A673 (cell line): ENCODE results near the gene SPATA2L. TPM values are rescaled to one million over a fixed set of nuclear protein-coding genes. Genes with fewer than 3 reads are reported as not detected.

Source experiments
- BruUV-seq: library from RNA; stranded (reverse); fragments of 400-500 nt; replicated peaks from 2 replicates; lab custom pipeline; 2021; lab: Mats Ljungman, UMichigan
- CTCF ChIA-PET: fragments of 300-600 bp; sonication (Branson Sonifier 250); formaldehyde crosslinking; loops from one replicate; lab custom pipeline; 2022; ENCODE audit warnings: antibody characterized with exemption; lab: Charles Lee
- POLR2A ChIA-PET: fragments of 300-600 bp; sonication (Branson Sonifier 250); formaldehyde crosslinking; loops from one replicate; lab custom pipeline; 2022; ENCODE audit warnings: antibody characterized with exemption; ENCODE audit not compliant: low non-redundant PET; lab: Charles Lee
- DNase-seq: peaks from one replicate; pipeline ENCODE4 v3.0.0-alpha.2; 2015; ENCODE audit warnings: low spot score
- H3K27ac ChIP-seq: fragments of 200-600 bp; sonication (generic); 2 replicates; pipeline ENCODE4 v1.5.1; 2016; ENCODE audit warnings: mixed run types, low read depth, mild to moderate bottlenecking, mixed read lengths, antibody characterized with exemption, low read length; ENCODE audit not compliant: poor library complexity, severe bottlenecking
- H3K27me3 ChIP-seq: fragments of 200-600 bp; sonication (generic); replicated peaks from 2 replicates; pipeline ENCODE4 v1.6.1; 2017; ENCODE audit warnings: mixed run types, low read depth, mild to moderate bottlenecking, mixed read lengths, antibody characterized with exemption, low read length; ENCODE audit not compliant: insufficient read depth, poor library complexity
- H3K36me3 ChIP-seq: fragments of 200-600 bp; sonication (generic); 2 replicates; pipeline ENCODE4 v1.6.1; 2016; ENCODE audit warnings: mixed run types, mild to moderate bottlenecking, mixed read lengths, antibody characterized with exemption, low read length; ENCODE audit not compliant: insufficient read depth, poor library complexity, severe bottlenecking
- H3K4me1 ChIP-seq: fragments of 200-600 bp; sonication (generic); 2 replicates; pipeline ENCODE4 v1.6.1; 2017; ENCODE audit warnings: mixed run types, mild to moderate bottlenecking, mixed read lengths, antibody characterized with exemption, low read length; ENCODE audit not compliant: insufficient read depth, poor library complexity, severe bottlenecking
- H3K4me3 ChIP-seq: fragments of 200-600 bp; sonication (generic); 2 replicates; pipeline ENCODE4 v1.5.1; 2016; ENCODE audit warnings: low read depth, mixed run types, mild to moderate bottlenecking, mixed read lengths, low read length; ENCODE audit not compliant: poor library complexity, severe bottlenecking
- H3K9me3 ChIP-seq: fragments of 200-600 bp; sonication (generic); 2 replicates; pipeline ENCODE4 v1.6.1; 2016; ENCODE audit warnings: mixed run types, low read depth, mild to moderate bottlenecking, mixed read lengths, antibody characterized with exemption, low read length; ENCODE audit not compliant: poor library complexity, severe bottlenecking
- CTCF ChIP-seq: fragments of 300-800, 200-600 bp; sonication (generic); conservative IDR thresholded peaks from 2 replicates; pipeline ENCODE4 v1.5.1; 2017; ENCODE audit warnings: low read depth, mild to moderate bottlenecking, antibody characterized with exemption, low read length, moderate library complexity, mixed read lengths
- EZH2 ChIP-seq: fragments of 200-600 bp; sonication (generic); IDR thresholded peaks from 2 replicates; pipeline ENCODE4 v1.6.1; 2017; ENCODE audit warnings: borderline replicate concordance, low read depth, mild to moderate bottlenecking, mixed read lengths, antibody characterized with exemption, low read length; ENCODE audit not compliant: poor library complexity, severe bottlenecking
- intact Hi-C: fragments of 100-400 bp; cut with micrococcal nuclease; formaldehyde crosslinking; loops from one replicate; pipeline ENCODE4 v1.10.0; 2022; ENCODE audit not compliant: unreplicated experiment
- total RNA-seq: library from RNA; stranded (reverse); gene quantifications from 2 replicates; pipeline ENCODE4 v1.2.3, GENCODE V29; 2021

Gene SPATA2L
- total RNA-seq, 1 experiment from 2014 or later, result 19.1 TPM

GRCh38 chr16:89707695-89708094 lies 6.2 kb upstream of the SPATA2L start:
- Histone ChIP-seq H3K27me3 (no peaks in the 10 kb centered on the region), H3K4me1 (peaks cover 2% of the 10 kb centered on the region), H3K9me3 (no peaks in the 10 kb centered on the region), H3K4me3 (no peak overlapping the region), H3K36me3 (no peaks in the 10 kb centered on the region), H3K27ac (no peak overlapping the region)
- intact Hi-C loops, result loop anchor here (10.0 kb wide), 2 partner anchors 157 to 207 kb away; partner anchors contain the start of gene MC1R
- DNase-seq, result no peak
- TF ChIP-seq CTCF (no peak), EZH2 (no peak)
- ChIA-PET CTCF (interaction anchor here (0.5 kb wide), 1 partner anchor 33 kb away, joined by 5 read pairs; no protein-coding TSS in a partner anchor), POLR2A (no interaction called here)
- no TSS peak for BruUV-seq

GRCh38 chr16:89706518-89707260 lies 5.2 kb upstream of the SPATA2L start:
- Histone ChIP-seq H3K27me3 (no peaks in the 10 kb centered on the region), H3K36me3 (no peaks in the 10 kb centered on the region), H3K4me1 (no peaks in the 10 kb centered on the region), H3K27ac (no peak overlapping the region), H3K9me3 (no peaks in the 10 kb centered on the region), H3K4me3 (peak overlapping the region; percentile 32)
- ChIA-PET CTCF (interaction anchor here (0.5 to 1.5 kb wide), 6 partner anchors 13 to 218 kb away, joined by 3 to 9 read pairs (median 5); no protein-coding TSS in a partner anchor), POLR2A (interaction anchor here (0.6 kb wide), 1 partner anchor 9 kb away, joined by 3 read pairs; no protein-coding TSS in a partner anchor)
- DNase-seq, result no peak
- TF ChIP-seq EZH2 (no peak), CTCF (no peak)
- BruUV-seq, result no TSS peak
- intact Hi-C loops, result loop anchor here (10.0 kb wide), 2 partner anchors 158 to 208 kb away; partner anchors contain the start of gene MC1R

DNA sequence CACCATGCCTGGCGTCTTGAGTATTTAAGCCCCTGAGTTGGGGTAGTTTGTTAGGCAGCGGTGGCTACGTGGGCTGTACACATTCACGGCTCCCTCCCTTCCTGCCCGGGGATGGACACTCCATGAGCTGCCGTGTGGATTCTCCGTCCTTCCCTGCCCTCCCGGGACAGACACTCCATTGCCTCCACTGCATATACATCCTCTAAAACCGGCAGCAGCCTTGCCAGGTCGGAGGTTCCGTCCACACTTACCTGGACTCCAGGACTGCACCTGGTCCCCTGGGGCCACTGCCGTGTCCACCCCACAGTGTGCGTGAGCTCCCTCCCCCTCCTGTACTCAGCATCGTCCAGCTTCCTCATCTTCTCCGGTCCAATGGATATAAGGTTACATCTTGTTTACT lies 3.5 kb upstream of the SPATA2L start:
- no peaks in the 10 kb centered on the region for H3K9me3 ChIP-seq
- no peak overlapping the region for H3K4me3 ChIP-seq
- no peaks in the 10 kb centered on the region for H3K27me3 ChIP-seq
- no peak for TF ChIP-seq CTCF
- no peak for TF ChIP-seq EZH2
- ChIA-PET CTCF (no interaction called here), POLR2A (no interaction called here)
- intact Hi-C loops, result loop anchor here (10.0 kb wide), 2 partner anchors 160 to 210 kb away; partner anchors contain the start of gene MC1R
- H3K36me3 ChIP-seq, result no peaks in the 10 kb centered on the region
- DNase-seq, result no peak
- peaks cover 7% of the 10 kb centered on the region for H3K4me1 ChIP-seq
- H3K27ac ChIP-seq, result no peak overlapping the region
- BruUV-seq, result no TSS peak
